Measurements from ENCODE around the gene ME3.

ME3 gene

DNA sequence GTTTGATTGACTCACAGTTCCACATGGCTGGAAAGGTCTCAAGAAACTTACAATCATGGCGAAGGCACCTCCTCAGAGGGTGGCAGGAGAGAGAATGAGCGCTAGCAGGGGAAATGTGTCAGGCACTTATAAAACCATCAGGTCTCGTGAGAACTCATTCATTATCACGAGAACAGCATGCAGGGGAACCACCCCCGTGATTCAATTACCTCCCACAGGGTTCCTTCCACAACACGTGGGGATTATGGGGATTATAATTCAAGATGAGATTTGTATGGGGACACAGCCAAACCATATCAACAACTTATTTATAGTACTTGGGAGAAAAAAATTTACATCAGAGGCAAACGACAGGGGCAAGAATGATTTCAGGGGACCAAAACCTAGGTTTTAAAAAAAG, 3.0 kb downstream of the ME3 start:
- peaks cover 13% of the 10 kb centered on the region for H3K4me1 Mint-ChIP-seq
- H3K36me3 Mint-ChIP-seq (ENCODE audit: low read depth): no peaks in the 10 kb centered on the region
- H3K4me3 Mint-ChIP-seq: no peak overlapping the region
- TF ChIP-seq CTCF (IDR thresholded peaks at IDR 0.05): no peak
- DNase-seq: no peak
- no peaks in the 10 kb centered on the region for H3K9me3 Mint-ChIP-seq
- H3K27ac Mint-ChIP-seq: no peak overlapping the region
- peaks cover 53% of the 10 kb centered on the region for H3K27me3 Mint-ChIP-seq (ENCODE audit: low read depth, poor library complexity)

GRCh38 chr11:86668929-86669328, 3.5 kb downstream of the ME3 start:
- DNase-seq: no peak
- H3K36me3 Mint-ChIP-seq (ENCODE audit: low read depth): no peaks in the 10 kb centered on the region
- no peaks in the 10 kb centered on the region for H3K9me3 Mint-ChIP-seq
- H3K27ac Mint-ChIP-seq: no peak overlapping the region
- H3K4me3 Mint-ChIP-seq: no peak overlapping the region
- no peak for TF ChIP-seq CTCF (IDR thresholded peaks at IDR 0.05)
- peaks cover 49% of the 10 kb centered on the region for H3K27me3 Mint-ChIP-seq (ENCODE audit: low read depth, poor library complexity)
- peaks cover 13% of the 10 kb centered on the region for H3K4me1 Mint-ChIP-seq

GRCh38 chr11:86666193-86666592, 6.2 kb downstream of the ME3 start:
- Mint-ChIP-seq H3K4me1 (peaks cover 10% of the 10 kb centered on the region), H3K27me3 (ENCODE audit: low read depth, poor library complexity) (peaks cover 32% of the 10 kb centered on the region), H3K27ac (no peak overlapping the region), H3K9me3 (no peaks in the 10 kb centered on the region), H3K36me3 (ENCODE audit: low read depth) (no peaks in the 10 kb centered on the region), H3K4me3 (no peak overlapping the region)
- TF ChIP-seq CTCF (IDR thresholded peaks at IDR 0.05): no peak
- DNase-seq: no peak

- no peak for DNase-seq
- H3K4me3 Mint-ChIP-seq: no peak overlapping the region
- H3K27me3 Mint-ChIP-seq (ENCODE audit: low read depth, poor library complexity): peaks cover 22% of the 10 kb centered on the region
- peaks cover 8% of the 10 kb centered on the region for H3K4me1 Mint-ChIP-seq
- no peak overlapping the region for H3K27ac Mint-ChIP-seq
- no peaks in the 10 kb centered on the region for H3K9me3 Mint-ChIP-seq
- TF ChIP-seq CTCF (IDR thresholded peaks at IDR 0.05): no peak
- H3K36me3 Mint-ChIP-seq (ENCODE audit: low read depth): no peaks in the 10 kb centered on the region
Measured at GRCh38 chr11:86664930-86665329, 7.5 kb downstream of the ME3 start.

DNA sequence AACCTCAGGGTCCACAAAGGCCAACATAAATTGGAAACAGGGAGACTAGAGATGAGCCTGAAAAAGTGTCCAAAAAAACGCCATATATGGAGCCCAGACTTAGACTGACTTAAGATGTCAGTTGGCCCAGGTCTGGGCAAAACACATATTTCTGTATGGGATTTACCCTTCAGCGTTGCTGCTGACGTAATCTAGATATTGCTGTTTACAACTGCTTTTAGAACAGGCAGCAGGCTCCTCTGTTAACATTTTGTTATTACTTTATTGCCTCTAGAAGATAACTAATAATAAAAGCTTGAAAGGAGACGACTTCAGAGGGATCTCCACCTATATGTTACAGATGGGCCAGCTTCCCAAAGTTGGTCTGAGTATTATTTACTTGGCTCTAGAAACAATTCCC, 8.7 kb downstream of the ME3 start:
- no peaks in the 10 kb centered on the region for H3K4me1 Mint-ChIP-seq
- no peak overlapping the region for H3K4me3 Mint-ChIP-seq
- no peak for DNase-seq
- no peak for TF ChIP-seq CTCF (IDR thresholded peaks at IDR 0.05)
- H3K9me3 Mint-ChIP-seq: no peaks in the 10 kb centered on the region
- no peak overlapping the region for H3K27ac Mint-ChIP-seq
- H3K36me3 Mint-ChIP-seq (ENCODE audit: low read depth): no peaks in the 10 kb centered on the region
- peaks cover 14% of the 10 kb centered on the region for H3K27me3 Mint-ChIP-seq (ENCODE audit: low read depth, poor library complexity)

DNA sequence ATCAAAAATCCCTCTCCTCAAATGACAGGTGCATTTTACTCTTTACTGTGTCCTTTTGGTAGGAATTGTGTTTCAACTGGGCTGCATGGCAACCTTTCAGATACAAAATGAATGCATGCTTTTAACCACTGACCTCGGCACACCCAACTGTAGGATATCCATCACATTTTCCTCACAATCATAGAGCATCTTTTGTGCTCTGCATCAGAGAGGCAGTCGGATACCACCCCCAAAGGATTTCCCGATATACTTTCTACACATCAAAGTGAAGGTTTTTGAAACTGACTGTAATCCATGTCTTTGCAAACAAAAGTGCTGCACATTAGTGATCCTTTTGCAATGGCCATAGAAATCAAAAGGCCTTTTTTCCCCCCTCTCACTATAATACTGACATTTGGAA, 9.1 kb downstream of the ME3 start:
- Mint-ChIP-seq H3K4me1 (no peaks in the 10 kb centered on the region), H3K27ac (no peak overlapping the region), H3K4me3 (no peak overlapping the region), H3K36me3 (ENCODE audit: low read depth) (no peaks in the 10 kb centered on the region), H3K27me3 (ENCODE audit: low read depth, poor library complexity) (peaks cover 9% of the 10 kb centered on the region), H3K9me3 (no peaks in the 10 kb centered on the region)
- TF ChIP-seq CTCF (IDR thresholded peaks at IDR 0.05): no peak
- DNase-seq: no peak
